Stimulated activated CD8-positive, alpha-beta memory T cell treated with anti-CD3 and anti-CD28 coated beads, Interleukin-4, amount 100 ng/mL, for 1 hour (primary cell): ENCODE results near the gene MAP3K15.
A peak's percentile ranks its signal among the peaks of the same experiment; 100 is the strongest.

Source experiments
- DNase-seq, 2 donors: peaks; one replicate each; pipeline ENCODE4 v3.0.0-alpha.2; 2020; ENCODE audit warnings: low read depth in 2 of 2, low spot score in 1 of 2

The MAP3K15 gene

GRCh38 chrX:19392703-19393102 lies 122.6 kb downstream of the MAP3K15 start:
- no peak for DNase-seq

GRCh38 chrX:19392078-19392477 lies 123.2 kb downstream of the MAP3K15 start:
- DNase-seq, result no peak

- DNase-seq, result no peak
Measured at GRCh38 chrX:19389227-19389845, 126.0 kb downstream of the MAP3K15 start.

GRCh38 chrX:19388741-19389140 lies 126.6 kb downstream of the MAP3K15 start:
- no peak for DNase-seq

GRCh38 chrX:19388064-19388679 lies 127.1 kb downstream of the MAP3K15 start:
- DNase-seq, result no peak

- DNase-seq, result no peak
Measured at GRCh38 chrX:19386679-19387078, 128.6 kb downstream of the MAP3K15 start.

GRCh38 chrX:19382555-19383145 lies 132.7 kb downstream of the MAP3K15 start:
- no peak for DNase-seq

GRCh38 chrX:19381326-19381725 lies 134.0 kb downstream of the MAP3K15 start:
- no peak for DNase-seq

- no peak for DNase-seq
Measured at GRCh38 chrX:19377799-19378198, 137.5 kb downstream of the MAP3K15 start.

- no peak for DNase-seq
Measured at GRCh38 chrX:19375546-19375945, 139.8 kb downstream of the MAP3K15 start.

GRCh38 chrX:19373351-19373891 lies 141.9 kb downstream of the MAP3K15 start:
- no peak for DNase-seq

- no peak for DNase-seq
Measured at GRCh38 chrX:19372547-19373331, 142.6 kb downstream of the MAP3K15 start.

- DNase-seq, result peak in 1 of 2 donors; percentile 17
Measured at GRCh38 chrX:19372170-19372546, 143.2 kb downstream of the MAP3K15 start.

GRCh38 chrX:19370061-19370460 lies 145.2 kb downstream of the MAP3K15 start:
- no peak for DNase-seq

- DNase-seq, result no peak
Measured at GRCh38 chrX:19368576-19368975, 146.7 kb downstream of the MAP3K15 start.

GRCh38 chrX:19361701-19362100 lies 153.6 kb downstream of the MAP3K15 start:
- no peak for DNase-seq

- no peak for DNase-seq
Measured at GRCh38 chrX:19360903-19361302, 154.4 kb downstream of the MAP3K15 start.

GRCh38 chrX:19358521-19358920 lies 156.8 kb downstream of the MAP3K15 start:
- no peak for DNase-seq

GRCh38 chrX:19354625-19355024 lies 160.7 kb downstream of the MAP3K15 start:
- DNase-seq, result no peak

GRCh38 chrX:19350941-19351384 lies 164.3 kb downstream of the MAP3K15 start:
- DNase-seq, result no peak

GRCh38 chrX:19349264-19349663 lies 166.0 kb downstream of the MAP3K15 start:
- DNase-seq, result no peak

- no peak for DNase-seq
Measured at GRCh38 chrX:19347916-19348315, 167.4 kb downstream of the MAP3K15 start.
